ENCODE results near the gene TDRD10.

- TF ChIP-seq CTCF (IDR thresholded peaks at IDR 0.05): no peak
- no peak for TF ChIP-seq POLR2A (IDR thresholded peaks at IDR 0.05)
Observed at GRCh38 chr1:154497026-154497806, 4.8 kb upstream of the TDRD10 start.

Measured in body of pancreas (tissue), 4 donors.